Measurements from ENCODE around the gene LIMK1.
"Not testable (repeated sequence)": the region's sequence is repeated elsewhere in the genome, so short reads cannot be mapped to it uniquely, and the experiment has no call there.

Gene LIMK1

GRCh38 chr7:74083117-74083876, at the start of gene LIMK1:
Gene LIMK1, plus strand, starts transcription at chr7:74083804. Its CDS starts 187 bp downstream, at chr7:74083991.
- DNase-seq: peak; percentile 75 to 83

- no peak for DNase-seq
These were observed 46.0 kb upstream of the LIMK1 start for GRCh38 chr7:74037609-74038008.

GRCh38 chr7:74038194-74038961, 45.2 kb upstream of the LIMK1 start:
- DNase-seq: no peak

- no peak for DNase-seq
These were observed 44.3 kb upstream of the LIMK1 start for GRCh38 chr7:74039337-74039736.

DNA sequence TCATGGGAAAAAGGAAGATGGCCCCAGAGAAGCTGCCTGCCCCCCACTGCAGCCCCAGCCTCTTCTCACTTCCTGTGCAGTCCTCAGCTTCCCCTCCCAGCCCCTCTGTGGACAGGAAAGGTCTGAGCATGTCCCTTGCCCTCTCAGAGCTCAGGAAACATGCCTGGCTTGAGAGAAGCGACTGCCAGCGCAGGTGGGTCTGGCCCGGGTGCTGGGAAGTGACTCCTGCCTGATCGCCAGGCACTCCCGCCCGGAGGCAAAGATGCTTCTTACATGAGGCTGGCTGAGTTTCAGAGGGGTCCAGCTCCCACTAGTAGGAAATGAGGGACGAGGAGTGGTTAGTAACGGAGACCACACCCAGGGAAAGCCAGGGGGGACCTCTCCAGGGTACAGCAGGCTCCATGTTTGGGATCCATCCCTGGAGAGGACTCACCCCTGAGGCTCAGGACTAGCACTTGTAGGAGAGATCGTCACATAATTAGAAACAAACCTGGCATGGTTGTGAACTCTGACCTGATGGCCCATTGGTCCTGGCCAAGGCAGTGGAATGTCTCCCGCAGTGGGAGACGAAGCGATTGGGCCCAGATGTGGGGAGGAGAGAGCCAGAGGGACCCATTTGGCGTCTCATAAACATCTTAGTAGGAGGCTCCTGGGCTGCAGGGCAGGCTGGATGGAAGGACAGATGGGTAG, 43.4 kb upstream of the LIMK1 start:
- DNase-seq: no peak

GRCh38 chr7:74040791-74041520, 42.6 kb upstream of the LIMK1 start:
- no peak for DNase-seq

- no peak for DNase-seq
These were observed 40.7 kb upstream of the LIMK1 start for GRCh38 chr7:74042746-74043522.

GRCh38 chr7:74043523-74043951, 40.1 kb upstream of the LIMK1 start:
- DNase-seq: no peak

GRCh38 chr7:74044366-74045350, 38.9 kb upstream of the LIMK1 start:
- no peak for DNase-seq

GRCh38 chr7:74046581-74046980, 37.0 kb upstream of the LIMK1 start:
- not testable (repeated sequence) for DNase-seq

DNA sequence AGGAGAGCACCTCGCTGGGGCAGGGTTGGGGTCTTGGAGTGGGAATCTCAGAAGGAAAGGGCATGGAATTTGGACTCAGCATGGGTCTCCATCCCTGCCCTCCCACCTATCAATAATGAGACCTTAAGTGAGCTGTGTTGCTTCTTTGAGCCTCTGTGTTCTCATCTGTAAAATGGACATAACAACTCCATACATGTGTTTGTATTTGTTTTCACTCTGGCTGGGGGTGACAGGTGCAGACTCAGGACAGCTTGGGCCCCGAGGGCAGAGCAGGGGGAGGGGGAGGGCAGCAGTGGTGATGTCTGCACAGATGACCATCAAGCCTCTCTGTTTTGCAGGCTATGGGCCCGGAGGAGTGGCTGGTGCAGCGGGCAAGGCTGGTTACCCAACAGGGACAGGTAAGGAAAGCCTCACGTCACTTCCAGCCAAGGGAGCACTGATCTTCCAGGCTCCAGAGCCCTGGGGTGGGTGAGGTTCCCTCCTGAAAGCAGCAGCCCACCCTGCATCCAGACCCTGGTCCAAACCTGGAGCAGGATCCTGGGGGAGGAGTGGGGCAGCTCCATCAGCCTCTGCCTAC, 35.7 kb upstream of the LIMK1 start:
- no peak for DNase-seq

- DNase-seq: no peak
These were observed 34.5 kb upstream of the LIMK1 start for GRCh38 chr7:74048999-74049599.

GRCh38 chr7:74049997-74050798, 33.4 kb upstream of the LIMK1 start:
- DNase-seq: no peak

- no peak for DNase-seq
These were observed 32.4 kb upstream of the LIMK1 start for GRCh38 chr7:74051193-74051592.

GRCh38 chr7:74051629-74052410, 31.8 kb upstream of the LIMK1 start:
- DNase-seq: no peak

GRCh38 chr7:74052628-74053027, 31.0 kb upstream of the LIMK1 start:
- no peak for DNase-seq

GRCh38 chr7:74053589-74054186, 29.9 kb upstream of the LIMK1 start:
- DNase-seq: no peak
